ENCODE results near the gene POU6F2.

The POU6F2 gene

GRCh38 chr7:39410582-39410981 lies 432.9 kb downstream of the POU6F2 start:
- H3K27ac ChIP-seq = no peak overlapping the region
- TF ChIP-seq ZFX (IDR thresholded peaks at IDR 0.05; ENCODE audit: borderline replicate concordance) (no peak), CTCF (IDR thresholded peaks at IDR 0.05) (no peak)

GRCh38 chr7:39413636-39414223 lies 436.0 kb downstream of the POU6F2 start:
- H3K27ac ChIP-seq = no peak overlapping the region
- TF ChIP-seq ZFX (IDR thresholded peaks at IDR 0.05; ENCODE audit: borderline replicate concordance) (no peak), CTCF (IDR thresholded peaks at IDR 0.05) (no peak)

- TF ChIP-seq ZFX (IDR thresholded peaks at IDR 0.05; ENCODE audit: borderline replicate concordance) (no peak), CTCF (IDR thresholded peaks at IDR 0.05) (peak; percentile 36; the same call in 1 of the 2 replicates)
- H3K27ac ChIP-seq = no peak overlapping the region
These were observed 436.7 kb downstream of the POU6F2 start for GRCh38 chr7:39414224-39415035.

GRCh38 chr7:39415091-39415787 lies 437.5 kb downstream of the POU6F2 start:
- H3K27ac ChIP-seq = no peak overlapping the region

GRCh38 chr7:39416866-39417265 lies 439.2 kb downstream of the POU6F2 start:
- no peak overlapping the region for H3K27ac ChIP-seq
- no peak for TF ChIP-seq ZFX (IDR thresholded peaks at IDR 0.05; ENCODE audit: borderline replicate concordance)
- TF ChIP-seq CTCF (IDR thresholded peaks at IDR 0.05) = no peak

More at GRCh38 chr7:39415091-39415787, 437.5 kb downstream of the POU6F2 start:
- no peak for TF ChIP-seq CTCF (IDR thresholded peaks at IDR 0.05)
- TF ChIP-seq ZFX (IDR thresholded peaks at IDR 0.05; ENCODE audit: borderline replicate concordance) = no peak

GRCh38 chr7:39417642-39418041 lies 439.9 kb downstream of the POU6F2 start:
- TF ChIP-seq ZFX (IDR thresholded peaks at IDR 0.05; ENCODE audit: borderline replicate concordance) (no peak), CTCF (IDR thresholded peaks at IDR 0.05) (peak; percentile 29; the same call in 1 of the 2 replicates)
- H3K27ac ChIP-seq = no peak overlapping the region

All from 22Rv1 (cell line).